ENCODE measurements around the gene PHACTR4. TPM values are rescaled to one million over a fixed set of nuclear protein-coding genes. Genes with fewer than 3 reads are reported as not detected.

PHACTR4 gene
- total and polyA plus RNA-seq, 10 of the 15 experiments (the other 5 are each of a cell fraction or from before 2014, with no cell fraction given), result 8.9 to 34.2 (median 12.5) TPM

GRCh38 chr1:28538286-28538685, 168.7 kb downstream of the PHACTR4 start:
- WGBS (ENCODE audit: insufficient coverage, insufficient replicate concordance, low lambda C conversion rate, missing lambda C conversion rate), result 64% methylated on average over 6 of the region's 6 CpGs

More at GRCh38 chr1:28538286-28538685, 168.7 kb downstream of the PHACTR4 start:
- in situ Hi-C loops (cut with MboI) (no loop called here), intact Hi-C loops (cut with micrococcal nuclease; ENCODE audit: unreplicated experiment) (no loop called here)
- Histone ChIP-seq H3K79me2 (ENCODE audit: control insufficient read depth, insufficient read depth, low read length) (no peaks in the 10 kb centered on the region), H3K4me2 (ENCODE audit: control insufficient read depth, insufficient read depth) (no peak overlapping the region), H3K9me3 (replicated peaks; ENCODE audit: control insufficient read depth, insufficient read depth, low read length) (no peaks in the 10 kb centered on the region), H3K9ac (ENCODE audit: control insufficient read depth, insufficient read depth, low read length) (no peak overlapping the region), H3K4me3 (no peak overlapping the region), H3K36me3 (ENCODE audit: control insufficient read depth in 2 of 2, insufficient read depth in 2 of 2, low read length in 1 of 2) (peaks cover 25 to 33% of the 10 kb centered on the region in 2 experiments; a peak in 3 of 4 replicates), H3K4me1 (ENCODE audit: control insufficient read depth, insufficient read depth, low read length) (no peaks in the 10 kb centered on the region), H3K27me3 (replicated peaks in 1 of 2; ENCODE audit: control insufficient read depth in 2 of 2, insufficient read depth in 2 of 2, low read length in 1 of 2) (no peaks in the 10 kb centered on the region), H3K27ac (ENCODE audit: control insufficient read depth, insufficient read depth) (no peak overlapping the region), H4K20me1 (ENCODE audit: control insufficient read depth, insufficient read depth) (no peaks in the 10 kb centered on the region), H2AFZ (ENCODE audit: control insufficient read depth, low read depth, low read length) (no peak overlapping the region)
- BruUV-seq (replicated peaks), result TSS peak; percentile 82
- ATAC-seq (no peak; the same call in 2 of the 3 replicates), FAIRE-seq (no peak), DNase-seq (ENCODE audit: low read depth, low spot score) (no peak)
- ChIA-PET CTCF (interaction anchor here (1.0 kb wide), 1 partner anchor 213 kb away, joined by 3 read pairs; no protein-coding TSS in a partner anchor), POLR2A (no interaction called here), SMC1A (ENCODE audit: uncharacterized antibody, unreplicated experiment) (no interaction called here), RAD21 (ENCODE audit: unreplicated experiment) (interaction anchor here (0.6 kb wide), 1 partner anchor 442 kb away, joined by 3 read pairs; no protein-coding TSS in a partner anchor)
- TF ChIP-seq SUPT20H (IDR thresholded peaks at IDR 0.05; ENCODE audit: borderline replicate concordance, control insufficient read depth, low read depth, low read length), result no peak
- no peak for TF ChIP-seq HDGF (IDR thresholded peaks at IDR 0.05)
- no peak for TF ChIP-seq BHLHE40 (IDR thresholded peaks at IDR 0.05; ENCODE audit: borderline replicate concordance in 1 of 2, low read depth in 2 of 2, low read length in 1 of 2)
- no peak for TF ChIP-seq MEF2A (IDR thresholded peaks at IDR 0.05; ENCODE audit: insufficient read depth, low read depth, low read length)
- no peak for TF ChIP-seq ZBTB40 (IDR thresholded peaks at IDR 0.05; ENCODE audit: borderline replicate concordance)
- TF ChIP-seq KAT2A (conservative IDR thresholded peaks at IDR 0.05; ENCODE audit: control insufficient read depth, low read depth, low read length), result no peak
- TF ChIP-seq ZBTB33 (IDR thresholded peaks at IDR 0.05), result no peak
- TF ChIP-seq SIX5 (IDR thresholded peaks at IDR 0.05; ENCODE audit: low read depth, low read length, severe bottlenecking), result no peak
- no peak for TF ChIP-seq IKZF2 (IDR thresholded peaks at IDR 0.05)
